Choroid plexus epithelial cell (primary cell): Measurements from ENCODE around the gene ASB6.

Experiments used
- DNase-seq: peaks from one replicate; pipeline ENCODE4 v3.0.0-alpha.2; 2010; ENCODE audit warnings: low read depth
- H3K4me3 ChIP-seq: 2 replicates; pipeline ENCODE4 v1.5.1; 2011; ENCODE audit warnings: low read depth, mild to moderate bottlenecking, control low read depth, low read length, moderate library complexity
- TF ChIP-seq, protein P1 (sequence below): conservative IDR thresholded peaks from 2 replicates; pipeline ENCODE4 v1.5.1; 2011; ENCODE audit warnings: low read depth, mild to moderate bottlenecking, control low read depth, inconsistent platforms, low read length, moderate library complexity

ASB6 gene

GRCh38 chr9:129608561-129609481, 33.1 kb downstream of the ASB6 start:
- no peak overlapping the region for H3K4me3 ChIP-seq
- DNase-seq: no peak
- TF ChIP-seq, protein P1, sequence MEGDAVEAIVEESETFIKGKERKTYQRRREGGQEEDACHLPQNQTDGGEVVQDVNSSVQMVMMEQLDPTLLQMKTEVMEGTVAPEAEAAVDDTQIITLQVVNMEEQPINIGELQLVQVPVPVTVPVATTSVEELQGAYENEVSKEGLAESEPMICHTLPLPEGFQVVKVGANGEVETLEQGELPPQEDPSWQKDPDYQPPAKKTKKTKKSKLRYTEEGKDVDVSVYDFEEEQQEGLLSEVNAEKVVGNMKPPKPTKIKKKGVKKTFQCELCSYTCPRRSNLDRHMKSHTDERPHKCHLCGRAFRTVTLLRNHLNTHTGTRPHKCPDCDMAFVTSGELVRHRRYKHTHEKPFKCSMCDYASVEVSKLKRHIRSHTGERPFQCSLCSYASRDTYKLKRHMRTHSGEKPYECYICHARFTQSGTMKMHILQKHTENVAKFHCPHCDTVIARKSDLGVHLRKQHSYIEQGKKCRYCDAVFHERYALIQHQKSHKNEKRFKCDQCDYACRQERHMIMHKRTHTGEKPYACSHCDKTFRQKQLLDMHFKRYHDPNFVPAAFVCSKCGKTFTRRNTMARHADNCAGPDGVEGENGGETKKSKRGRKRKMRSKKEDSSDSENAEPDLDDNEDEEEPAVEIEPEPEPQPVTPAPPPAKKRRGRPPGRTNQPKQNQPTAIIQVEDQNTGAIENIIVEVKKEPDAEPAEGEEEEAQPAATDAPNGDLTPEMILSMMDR: no peak

DNA sequence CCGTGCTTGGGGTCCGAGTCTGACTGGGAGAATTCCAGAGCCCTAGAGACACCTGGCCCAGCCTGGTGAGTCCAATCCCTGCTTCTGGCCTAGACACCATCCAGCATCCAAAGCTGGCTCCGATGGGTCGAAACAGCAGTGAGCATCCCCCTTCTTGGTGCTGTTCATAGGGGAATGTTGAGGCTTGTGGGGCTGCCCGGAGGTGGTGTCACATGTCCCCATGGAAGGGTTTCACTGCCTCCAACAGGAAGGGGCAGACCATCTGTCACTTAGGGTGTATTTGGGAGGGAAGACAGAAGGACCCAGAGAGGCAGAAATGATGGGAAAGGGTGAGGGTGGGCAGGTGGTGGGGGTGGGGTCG, 34.9 kb downstream of the ASB6 start:
- no peak for DNase-seq
- no peak overlapping the region for H3K4me3 ChIP-seq
- TF ChIP-seq, protein P1: no peak

DNA sequence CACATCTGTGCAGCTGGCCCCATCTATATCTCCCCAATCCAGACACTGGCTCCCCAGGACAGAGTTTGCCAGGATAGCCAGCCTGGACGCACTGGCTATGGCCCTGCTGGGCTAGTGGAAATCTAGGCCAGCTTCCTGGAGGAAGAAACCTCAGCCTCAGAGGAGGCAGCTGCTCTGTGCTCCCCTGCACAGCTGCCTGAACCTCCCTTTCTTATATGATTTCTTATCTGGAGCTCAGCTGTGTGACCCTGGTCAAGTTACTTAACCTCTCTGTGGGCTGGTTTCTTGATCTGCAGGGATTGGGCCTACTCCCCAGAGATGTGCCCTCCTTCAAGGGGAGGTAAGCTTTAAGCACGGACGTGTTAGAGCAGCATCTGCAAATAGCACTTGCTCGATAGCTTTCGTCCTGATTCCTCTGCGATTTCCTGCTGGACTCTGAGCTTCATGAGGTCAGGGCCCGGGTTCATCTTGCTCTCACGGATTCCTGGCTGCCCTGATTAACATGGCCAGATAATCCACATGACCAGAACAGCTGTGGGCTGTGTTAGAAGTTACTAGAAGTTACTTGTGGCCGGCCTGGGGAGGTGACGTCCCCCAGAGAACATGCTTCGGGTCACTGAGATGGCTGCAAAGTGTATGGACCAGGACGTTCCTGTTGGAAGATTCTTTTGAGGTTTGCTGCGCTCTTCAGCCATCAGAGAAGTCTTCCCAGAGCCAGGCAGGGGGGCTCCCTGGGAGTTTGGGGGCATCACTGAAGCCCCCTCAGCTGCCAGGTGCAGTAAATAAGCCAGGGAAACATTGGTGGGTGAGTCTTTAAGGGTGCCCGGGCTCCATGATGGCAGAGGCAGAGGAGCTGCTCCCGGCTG, 35.6 kb downstream of the ASB6 start:
- H3K4me3 ChIP-seq: no peak overlapping the region

DNA sequence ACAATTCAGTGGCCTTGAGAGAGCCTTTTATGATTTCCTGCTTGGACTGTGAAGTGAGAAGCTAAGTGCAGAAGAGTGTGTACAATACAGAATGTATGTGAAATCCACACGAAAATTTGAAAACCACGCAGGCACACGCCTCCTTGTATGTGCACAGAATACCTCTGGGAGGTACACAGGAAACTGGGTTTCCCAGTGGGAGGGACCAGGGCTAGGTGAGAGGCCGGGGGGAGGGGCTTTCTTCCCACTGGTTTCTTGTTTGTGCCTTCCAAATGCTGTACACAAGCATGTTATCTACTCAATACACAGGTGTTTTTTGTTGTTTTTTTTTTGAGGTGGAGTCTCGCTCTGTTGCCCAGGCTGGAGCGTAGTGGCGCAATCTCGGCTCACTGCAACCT, 37.2 kb downstream of the ASB6 start:
- DNase-seq: no peak
- H3K4me3 ChIP-seq: no peak overlapping the region
- TF ChIP-seq, protein P1: no peak

More for the DNA sequence above, 35.6 kb downstream of the ASB6 start:
- DNase-seq: peak; percentile 85
- TF ChIP-seq, protein P1: no peak

DNA sequence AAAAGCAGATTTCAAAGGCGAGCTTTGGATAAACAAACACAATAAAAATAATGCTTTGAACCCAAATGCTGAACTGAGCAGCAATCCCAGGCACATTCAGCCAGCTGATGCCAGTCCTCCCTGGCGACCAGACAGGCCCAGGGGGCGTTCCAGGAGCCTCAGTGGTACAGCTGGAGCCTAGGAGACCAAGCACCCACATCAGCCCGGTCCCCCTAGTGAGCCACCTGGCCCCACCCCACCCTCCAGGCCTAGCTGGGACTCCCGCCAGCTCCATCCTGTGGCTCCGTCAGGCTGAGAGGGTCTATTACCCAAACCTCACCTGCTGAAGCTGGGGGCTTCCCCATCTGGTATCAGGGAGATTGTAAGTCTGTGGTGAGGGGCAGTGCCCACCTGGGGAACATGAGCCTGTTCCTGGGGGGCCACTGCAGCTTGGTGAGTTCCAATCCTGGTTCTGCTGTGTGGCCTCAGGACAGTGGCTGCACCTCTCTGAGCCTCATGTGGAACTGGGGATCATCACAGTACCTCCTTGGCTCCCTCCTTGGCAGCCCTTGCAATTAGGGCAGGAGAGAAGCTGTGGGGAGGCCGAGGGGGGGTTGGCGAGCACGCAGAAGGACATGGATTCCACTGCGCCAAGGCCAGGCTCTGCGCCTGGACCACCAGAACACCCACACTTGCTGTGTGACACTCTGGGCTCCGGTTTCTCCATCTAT, 37.7 kb downstream of the ASB6 start:
- H3K4me3 ChIP-seq: no peak overlapping the region
- TF ChIP-seq, protein P1: no peak

GRCh38 chr9:129602598-129603415, 39.1 kb downstream of the ASB6 start:
- H3K4me3 ChIP-seq: no peak overlapping the region
- TF ChIP-seq, protein P1: no peak
- DNase-seq: no peak

More for the DNA sequence above, 37.7 kb downstream of the ASB6 start:
- DNase-seq: no peak
